ENCODE measurements around the gene LMAN1L.

LMAN1L gene

GRCh38 chr15:74857082-74857655 lies 44.5 kb downstream of the LMAN1L start:
- DNase-seq (ENCODE audit: low spot score) = peak; percentile 71
- no peak for TF ChIP-seq CTCF (IDR thresholded peaks at IDR 0.05; ENCODE audit: extremely low read depth, missing control alignments)

DNA sequence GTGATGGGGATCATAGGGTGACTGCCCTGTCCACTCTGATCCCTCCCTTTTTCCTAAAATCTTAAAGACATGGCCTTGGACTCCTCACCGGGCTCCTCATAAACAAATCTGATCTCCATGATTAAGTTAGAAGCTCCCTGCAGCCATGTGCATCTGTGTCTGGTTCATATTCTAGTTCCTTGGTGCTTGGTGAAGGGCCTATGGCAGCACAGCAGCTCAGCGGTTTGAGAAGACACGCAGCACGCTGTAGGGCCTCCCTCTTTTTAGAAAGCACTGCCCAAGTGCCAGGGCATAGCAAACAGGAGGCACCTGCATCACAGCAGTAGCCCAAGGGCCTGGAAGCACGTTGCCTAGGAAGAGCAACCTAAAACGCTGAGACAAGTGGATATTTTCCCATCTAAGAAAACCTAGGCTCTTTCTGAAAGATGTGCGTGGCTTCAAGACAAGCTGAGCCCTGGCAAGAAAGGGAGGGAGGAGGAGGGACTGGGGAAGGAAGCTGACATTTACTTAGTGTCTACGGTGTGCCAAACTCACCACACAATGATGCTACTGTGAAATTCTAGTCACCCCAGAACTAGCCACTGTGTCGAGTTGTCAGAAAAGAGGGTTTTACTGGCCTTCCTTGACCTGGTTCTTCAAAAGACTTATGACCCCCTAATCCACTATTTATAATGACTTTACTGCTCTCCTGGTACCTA lies 45.2 kb downstream of the LMAN1L start:
- TF ChIP-seq CTCF (IDR thresholded peaks at IDR 0.05; ENCODE audit: extremely low read depth, missing control alignments) = no peak

DNA sequence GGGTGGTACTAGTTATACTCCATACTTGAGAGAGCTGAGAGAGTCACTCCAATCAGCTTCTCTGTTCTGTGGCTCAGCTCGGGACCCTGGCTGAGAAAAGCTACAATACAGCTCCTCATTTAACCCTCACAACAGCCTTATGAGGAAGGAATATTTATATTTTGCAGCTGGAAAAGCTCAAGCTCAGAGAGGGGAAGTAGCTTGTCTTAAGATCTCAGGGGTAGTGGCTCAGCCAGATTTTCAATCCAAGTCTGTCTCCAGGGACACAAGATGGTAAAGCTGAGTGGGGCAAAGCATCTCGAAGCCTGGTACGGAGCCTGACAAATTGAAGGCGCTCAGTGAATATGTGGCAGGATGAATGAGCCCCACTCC lies 45.7 kb downstream of the LMAN1L start:
- no peak for DNase-seq (ENCODE audit: low spot score)
- no peak for TF ChIP-seq CTCF (IDR thresholded peaks at IDR 0.05; ENCODE audit: extremely low read depth, missing control alignments)

More for the DNA sequence above, 45.2 kb downstream of the LMAN1L start:
- DNase-seq (ENCODE audit: low spot score) = no peak

DNA sequence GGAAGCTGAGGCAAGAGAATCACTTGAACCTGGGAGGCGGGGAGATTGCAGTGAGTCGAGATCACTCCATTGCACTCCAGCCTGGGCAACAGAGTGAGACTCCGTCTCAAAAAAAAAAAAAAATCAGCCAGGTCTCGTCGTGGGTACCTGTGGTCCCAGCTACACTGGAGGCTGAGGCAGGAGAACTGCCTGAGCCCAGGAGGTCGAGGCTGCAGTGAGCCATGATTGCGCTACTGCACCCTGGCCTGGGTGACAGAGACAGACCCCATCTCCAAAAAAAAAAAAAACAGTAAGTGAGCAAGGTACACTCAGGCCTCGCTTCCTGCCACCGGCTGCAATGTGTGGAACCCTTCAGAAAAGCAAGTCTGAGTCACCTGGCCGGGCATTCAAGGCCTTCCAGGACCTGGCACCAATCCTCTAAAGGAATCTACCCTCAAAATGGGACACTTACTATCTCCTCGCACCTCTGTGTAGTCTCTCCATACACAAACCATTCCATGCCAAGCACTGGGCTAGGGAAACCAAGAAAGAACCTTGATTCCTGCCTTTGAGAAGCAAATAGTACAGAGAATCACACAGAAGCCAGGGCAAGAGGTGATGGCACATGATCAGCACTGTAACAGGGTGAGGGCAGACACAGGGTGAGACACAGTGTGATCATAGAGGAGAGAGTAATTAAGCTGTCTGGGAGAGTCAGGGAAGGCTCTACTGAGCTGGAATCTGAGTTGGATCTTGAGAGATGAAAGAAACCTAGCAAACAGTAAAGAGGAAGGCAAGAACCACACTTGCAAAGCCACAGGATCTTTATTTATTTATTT lies 50.8 kb downstream of the LMAN1L start:
- TF ChIP-seq CTCF (IDR thresholded peaks at IDR 0.05; ENCODE audit: extremely low read depth, missing control alignments) = no peak
- no peak for DNase-seq (ENCODE audit: low spot score)

DNA sequence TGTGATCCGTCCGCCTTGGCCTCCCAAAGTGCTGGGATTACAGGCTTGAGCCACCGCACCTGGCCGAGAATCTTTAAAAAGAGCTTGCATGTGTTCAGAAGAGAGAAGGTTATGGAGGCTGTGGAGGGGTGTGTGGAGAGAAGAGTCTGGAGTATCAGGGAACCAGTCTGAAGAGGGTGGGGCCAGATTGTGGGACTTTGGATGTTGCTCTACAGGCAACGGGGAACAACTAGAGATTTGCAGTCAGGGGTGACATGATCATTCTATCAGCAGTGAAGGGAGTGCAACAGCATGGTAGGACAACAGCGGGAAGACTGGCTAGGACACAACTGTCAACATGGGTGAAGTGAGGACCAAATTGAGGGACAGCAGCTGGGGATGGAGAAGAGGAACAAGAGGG lies 51.7 kb downstream of the LMAN1L start:
- no peak for TF ChIP-seq CTCF (IDR thresholded peaks at IDR 0.05; ENCODE audit: extremely low read depth, missing control alignments)
- DNase-seq (ENCODE audit: low spot score) = no peak

- DNase-seq (ENCODE audit: low spot score) = no peak
- no peak for TF ChIP-seq CTCF (IDR thresholded peaks at IDR 0.05; ENCODE audit: extremely low read depth, missing control alignments)
Observed at GRCh38 chr15:74865316-74865715, 52.7 kb downstream of the LMAN1L start.

DNA sequence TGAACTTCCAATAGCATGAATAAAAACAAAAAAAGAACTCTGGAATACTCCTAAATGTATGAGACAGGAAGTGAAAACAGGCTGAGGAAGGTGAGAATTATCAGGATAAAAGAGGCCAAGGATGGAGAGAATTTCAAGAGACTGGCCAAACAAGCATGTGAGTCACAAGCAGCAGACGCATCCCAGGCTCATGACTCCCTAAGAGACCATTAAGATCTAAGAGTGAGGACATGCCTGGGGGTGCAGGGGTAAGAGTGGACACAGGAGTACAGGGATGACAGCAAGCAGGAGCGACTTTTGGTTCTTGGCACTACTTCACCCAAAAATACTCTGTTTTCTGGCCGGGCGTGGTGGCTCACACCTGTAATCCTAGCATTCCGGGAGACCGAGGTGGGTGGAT lies 53.5 kb downstream of the LMAN1L start:
- DNase-seq (ENCODE audit: low spot score) = no peak
- no peak for TF ChIP-seq CTCF (IDR thresholded peaks at IDR 0.05; ENCODE audit: extremely low read depth, missing control alignments)
